Activated CD4-positive, CD25-positive, alpha-beta regulatory T cell treated with anti-CD3 and anti-CD28 coated beads, Interleukin-2, amount 50 U/mL, for 16 hours (primary cell): Measurements from ENCODE around the gene PTP4A2.

Experiments used
- DNase-seq: peaks from one replicate; pipeline ENCODE4 v3.0.0-alpha.2; 2020; ENCODE audit warnings: low read depth, low spot score

PTP4A2 gene

DNA sequence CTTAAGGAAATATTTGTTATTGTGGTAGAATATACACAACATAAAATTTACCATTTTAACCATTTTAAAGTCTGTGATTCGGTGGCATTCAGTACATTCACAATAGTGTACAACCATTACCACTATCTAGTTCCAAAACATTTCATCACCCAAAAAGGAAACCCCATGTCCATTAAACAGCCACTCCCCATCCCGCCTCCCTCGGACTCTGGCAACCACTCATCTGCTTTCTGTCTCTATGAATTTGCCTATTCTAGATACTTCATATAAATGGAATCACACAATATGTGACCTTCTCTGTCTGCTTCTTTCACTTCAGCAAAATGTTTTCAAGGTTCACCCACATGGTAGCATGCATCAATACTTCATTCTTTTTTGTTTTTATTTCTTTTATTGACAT, 51.3 kb downstream of the PTP4A2 start:
- no peak for DNase-seq

DNA sequence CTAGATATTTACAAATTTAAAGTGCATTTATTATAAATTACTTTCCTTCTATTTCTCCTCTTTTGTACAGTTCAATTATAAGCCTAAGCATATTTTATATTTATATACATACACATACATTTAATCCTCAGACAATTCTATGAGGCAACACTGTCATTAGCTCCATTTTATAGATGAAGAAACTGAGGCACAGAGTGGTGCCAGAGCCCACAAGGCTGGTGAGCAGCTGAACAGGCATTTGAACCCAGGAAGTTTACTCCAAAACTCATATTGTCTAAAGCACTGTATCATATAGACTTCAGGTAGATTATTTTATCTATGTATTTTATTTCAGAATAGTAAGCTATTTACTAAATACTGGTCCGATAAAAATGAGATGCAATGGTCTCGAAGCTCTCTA, 52.3 kb downstream of the PTP4A2 start:
- DNase-seq: no peak

GRCh38 chr1:31883357-31883942, 54.7 kb downstream of the PTP4A2 start:
- DNase-seq: no peak

GRCh38 chr1:31881688-31882000, 56.5 kb downstream of the PTP4A2 start:
- no peak for DNase-seq

- no peak for DNase-seq
Observed at GRCh38 chr1:31880957-31881687, 57.0 kb downstream of the PTP4A2 start.

DNA sequence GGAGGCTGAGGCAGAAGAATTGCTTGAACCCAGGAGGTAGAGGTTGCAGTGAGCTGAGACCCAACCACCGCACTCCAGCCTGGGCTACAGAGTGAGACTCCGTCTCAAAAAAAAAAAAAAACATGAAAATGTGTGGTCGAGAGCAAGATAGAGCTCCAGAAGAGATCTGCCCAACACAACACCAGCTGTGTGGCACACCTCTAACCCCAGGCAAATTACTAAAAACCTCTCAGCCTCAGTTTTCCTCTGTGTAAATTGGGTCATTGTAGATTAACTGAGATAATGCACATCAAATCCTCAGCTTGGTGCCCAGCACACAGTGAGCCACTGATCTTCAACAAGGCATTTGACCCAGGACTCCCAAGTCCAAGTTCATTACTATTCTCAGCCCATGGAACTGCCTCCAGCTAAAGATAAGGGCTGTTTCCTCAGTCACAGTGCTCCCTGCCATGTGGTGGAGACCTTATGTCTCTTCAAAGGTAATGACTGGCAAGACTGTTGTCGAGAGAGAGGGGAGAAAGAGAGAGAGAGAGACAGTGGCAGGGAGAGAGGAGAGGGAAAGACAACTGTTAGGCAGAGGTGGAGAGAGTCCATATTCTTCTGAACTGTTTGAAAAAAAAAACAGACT, 58.1 kb downstream of the PTP4A2 start:
- no peak for DNase-seq

GRCh38 chr1:31878058-31878457, 60.1 kb downstream of the PTP4A2 start:
- DNase-seq: no peak

- no peak for DNase-seq
Observed at GRCh38 chr1:31877544-31877943, 60.6 kb downstream of the PTP4A2 start.

- DNase-seq: no peak
Observed at GRCh38 chr1:31875636-31876236, 62.4 kb downstream of the PTP4A2 start.

DNA sequence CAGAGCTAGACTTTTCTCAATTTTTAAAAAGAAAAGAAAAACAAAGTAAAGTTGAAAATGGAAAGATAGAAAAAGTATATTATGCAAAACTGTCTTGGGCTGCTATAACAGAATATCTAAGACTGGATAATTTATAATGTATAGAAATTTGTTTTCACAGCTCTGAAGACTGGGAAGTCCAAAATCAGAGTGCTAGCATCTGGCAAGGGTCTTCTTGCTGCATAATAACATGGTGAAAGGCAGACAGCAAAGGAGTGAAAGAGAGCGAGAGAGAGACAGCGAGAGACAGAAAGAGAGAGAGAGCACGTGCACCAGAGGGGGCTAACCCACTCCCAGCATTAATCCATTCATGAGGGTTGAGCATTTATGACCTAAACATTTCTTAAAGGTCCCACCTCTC, 63.2 kb downstream of the PTP4A2 start:
- DNase-seq: no peak

- no peak for DNase-seq
Observed at GRCh38 chr1:31872658-31873636, 65.2 kb downstream of the PTP4A2 start.

DNA sequence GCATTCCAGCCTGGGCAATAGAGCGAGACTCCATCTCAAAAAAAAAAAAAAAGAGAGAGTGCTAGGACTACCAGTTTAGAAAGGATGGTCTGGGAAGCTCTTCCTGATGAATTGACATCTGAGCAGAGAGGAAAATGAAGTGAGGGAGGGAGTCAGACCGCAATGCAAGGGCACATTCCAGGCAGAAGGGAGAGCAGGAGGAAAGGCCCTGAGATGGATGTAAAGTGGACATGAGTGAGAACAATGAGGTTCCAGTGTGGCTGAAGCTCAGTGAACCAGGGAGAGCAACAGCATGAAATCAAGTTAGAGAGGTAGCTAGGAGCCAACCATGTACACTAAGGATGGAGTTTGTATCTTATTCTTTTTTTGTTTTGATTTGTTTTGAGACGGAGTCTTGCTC, 66.5 kb downstream of the PTP4A2 start:
- DNase-seq: no peak

- DNase-seq: no peak
Observed at GRCh38 chr1:31870086-31870736, 68.0 kb downstream of the PTP4A2 start.

DNA sequence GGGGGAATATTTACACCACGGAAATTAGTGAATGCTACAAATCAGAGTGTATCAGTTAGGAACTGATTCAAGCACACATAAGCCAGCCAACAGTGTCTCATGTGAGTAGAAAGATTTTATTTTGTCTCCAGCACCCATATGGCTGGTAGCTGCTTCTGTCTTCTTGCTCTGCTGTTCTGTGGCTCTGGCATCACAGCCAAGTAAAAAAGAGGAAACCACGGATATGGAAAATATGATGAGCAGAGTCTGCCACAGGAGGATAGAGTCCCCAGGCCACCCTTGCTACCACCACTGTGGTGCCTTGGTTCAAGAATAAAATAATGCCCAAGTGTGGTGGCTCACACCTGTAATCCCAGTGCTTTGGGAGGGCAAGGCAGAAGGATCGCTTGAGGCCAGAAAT, 68.7 kb downstream of the PTP4A2 start:
- DNase-seq: no peak

- no peak for DNase-seq
Observed at GRCh38 chr1:31868862-31869261, 69.3 kb downstream of the PTP4A2 start.

DNA sequence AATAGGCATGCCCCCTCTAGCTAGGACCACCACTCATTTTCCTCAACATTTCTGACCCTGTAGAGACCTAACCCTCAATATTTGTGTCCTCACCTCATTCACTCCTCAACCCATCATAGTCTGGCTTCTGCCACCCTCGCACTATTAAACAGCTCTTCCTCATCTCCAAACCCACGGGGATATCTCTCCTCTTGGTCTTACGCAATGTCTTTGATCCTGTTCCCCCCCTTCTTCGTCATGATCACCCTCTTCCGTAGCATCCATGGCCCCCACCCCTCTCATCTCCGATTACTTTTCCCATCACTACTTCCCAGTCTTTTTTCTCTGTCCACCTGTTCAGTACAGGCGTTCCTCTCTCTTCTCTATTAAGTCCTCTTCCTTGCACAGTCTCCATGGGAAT, 70.6 kb downstream of the PTP4A2 start:
- DNase-seq: no peak

DNA sequence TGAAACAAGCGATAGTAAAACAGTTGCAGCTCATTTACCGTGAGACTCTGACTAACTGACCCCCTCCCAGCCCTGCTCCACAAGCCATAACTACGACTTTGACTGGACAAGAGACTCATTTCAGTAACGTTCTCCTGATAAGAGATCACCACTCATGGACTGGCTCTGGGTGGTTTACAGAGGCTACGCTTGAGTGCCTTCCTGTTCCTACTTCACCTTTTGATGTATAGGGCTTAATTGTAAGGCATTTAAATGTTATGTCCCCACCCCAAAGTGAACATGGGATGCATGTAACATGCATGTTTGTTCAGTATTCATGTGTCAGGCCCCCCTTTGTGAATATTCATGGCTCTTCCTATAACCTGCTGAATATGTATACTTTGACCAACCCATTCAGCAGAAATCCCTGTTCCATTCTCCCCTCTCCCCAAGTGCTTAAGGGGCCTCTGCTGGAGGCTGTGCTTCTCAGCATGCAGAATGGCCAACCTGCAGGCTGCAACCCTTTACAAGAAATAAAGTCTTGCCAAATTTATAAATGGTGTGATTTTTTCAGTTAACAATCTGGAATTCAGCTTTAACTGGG, 71.6 kb downstream of the PTP4A2 start:
- DNase-seq: no peak

DNA sequence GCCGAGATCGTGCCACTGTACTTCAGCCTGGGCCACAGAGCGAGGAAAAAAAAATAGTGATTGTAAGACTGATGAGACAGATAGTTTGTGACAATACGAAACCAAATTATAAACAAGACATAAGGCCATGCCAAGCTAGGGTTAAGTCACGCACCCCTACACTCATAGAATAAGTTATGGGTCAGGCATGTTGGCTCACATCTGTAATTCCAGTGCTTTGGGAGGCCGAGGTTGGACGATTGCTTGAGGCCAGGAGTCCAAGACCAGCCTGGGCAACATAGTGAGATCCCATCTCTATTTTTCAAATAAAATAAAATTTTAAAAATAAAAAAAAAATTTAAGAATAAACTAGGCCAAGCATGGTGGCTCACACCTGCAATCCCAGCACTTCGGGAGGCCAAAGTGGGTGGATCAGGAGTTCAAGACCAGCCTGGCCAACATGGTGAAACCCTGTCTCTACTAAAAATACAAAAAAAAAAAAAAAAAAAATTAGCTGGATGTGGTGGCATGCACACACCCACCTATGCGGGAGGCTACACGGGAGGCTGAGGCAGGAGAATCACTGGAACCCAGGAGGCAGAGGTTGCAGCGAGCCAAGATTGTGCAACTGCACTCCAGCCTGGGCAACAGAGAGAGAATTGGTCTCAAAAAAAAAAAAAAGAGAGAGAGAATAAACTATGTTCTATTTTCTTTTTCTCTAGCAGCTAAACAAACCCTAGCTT, 72.3 kb downstream of the PTP4A2 start:
- no peak for DNase-seq

DNA sequence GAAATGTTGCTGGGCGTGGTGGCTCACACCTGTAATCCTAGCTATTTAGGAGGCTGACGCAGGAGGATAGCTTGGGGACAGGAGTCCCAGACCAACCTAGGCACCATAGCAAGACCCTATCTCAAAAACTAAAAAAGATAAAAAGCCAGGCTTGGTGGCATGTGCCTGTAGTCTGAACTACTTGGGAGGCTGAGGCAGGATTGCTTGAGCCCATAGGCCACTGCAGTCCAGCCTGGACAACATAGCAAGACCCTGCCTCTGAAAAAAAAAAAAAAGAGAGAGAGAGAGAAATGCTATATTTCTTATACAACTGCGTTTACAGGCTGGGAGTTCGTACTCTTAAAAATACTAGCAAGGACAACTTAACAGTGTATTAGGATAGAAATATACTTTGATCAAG, 76.1 kb downstream of the PTP4A2 start:
- DNase-seq: no peak

- DNase-seq: no peak
Observed at GRCh38 chr1:31861346-31861745, 76.8 kb downstream of the PTP4A2 start.
